AG09309 (cell line): Measurements from ENCODE around the gene APBB3.
"Not testable (repeated sequence)": the region's sequence is repeated elsewhere in the genome, so short reads cannot be mapped to it uniquely, and the experiment has no call there.

Experiments
- DNase-seq: peaks from one replicate; pipeline ENCODE4 v3.0.0-alpha.2; 2010; ENCODE audit warnings: low read depth
- H3K4me3 ChIP-seq: 2 replicates; pipeline ENCODE4 v1.5.1; 2011; ENCODE audit warnings: mild to moderate bottlenecking, low read depth, low read length, moderate library complexity; ENCODE audit not compliant: control insufficient read depth
- TF ChIP-seq, protein P1 (sequence below): IDR thresholded peaks from 2 replicates; pipeline ENCODE4 v1.5.1; 2011; ENCODE audit warnings: mild to moderate bottlenecking, low read depth, low read length, inconsistent platforms; ENCODE audit not compliant: insufficient read depth, control insufficient read depth; ENCODE audit errors: missing control alignments

The APBB3 gene

GRCh38 chr5:140603734-140604133 lies 39.3 kb upstream of the APBB3 start:
- no peak for DNase-seq
- H3K4me3 ChIP-seq: no peak overlapping the region
- TF ChIP-seq, protein P1, sequence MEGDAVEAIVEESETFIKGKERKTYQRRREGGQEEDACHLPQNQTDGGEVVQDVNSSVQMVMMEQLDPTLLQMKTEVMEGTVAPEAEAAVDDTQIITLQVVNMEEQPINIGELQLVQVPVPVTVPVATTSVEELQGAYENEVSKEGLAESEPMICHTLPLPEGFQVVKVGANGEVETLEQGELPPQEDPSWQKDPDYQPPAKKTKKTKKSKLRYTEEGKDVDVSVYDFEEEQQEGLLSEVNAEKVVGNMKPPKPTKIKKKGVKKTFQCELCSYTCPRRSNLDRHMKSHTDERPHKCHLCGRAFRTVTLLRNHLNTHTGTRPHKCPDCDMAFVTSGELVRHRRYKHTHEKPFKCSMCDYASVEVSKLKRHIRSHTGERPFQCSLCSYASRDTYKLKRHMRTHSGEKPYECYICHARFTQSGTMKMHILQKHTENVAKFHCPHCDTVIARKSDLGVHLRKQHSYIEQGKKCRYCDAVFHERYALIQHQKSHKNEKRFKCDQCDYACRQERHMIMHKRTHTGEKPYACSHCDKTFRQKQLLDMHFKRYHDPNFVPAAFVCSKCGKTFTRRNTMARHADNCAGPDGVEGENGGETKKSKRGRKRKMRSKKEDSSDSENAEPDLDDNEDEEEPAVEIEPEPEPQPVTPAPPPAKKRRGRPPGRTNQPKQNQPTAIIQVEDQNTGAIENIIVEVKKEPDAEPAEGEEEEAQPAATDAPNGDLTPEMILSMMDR: no peak

DNA sequence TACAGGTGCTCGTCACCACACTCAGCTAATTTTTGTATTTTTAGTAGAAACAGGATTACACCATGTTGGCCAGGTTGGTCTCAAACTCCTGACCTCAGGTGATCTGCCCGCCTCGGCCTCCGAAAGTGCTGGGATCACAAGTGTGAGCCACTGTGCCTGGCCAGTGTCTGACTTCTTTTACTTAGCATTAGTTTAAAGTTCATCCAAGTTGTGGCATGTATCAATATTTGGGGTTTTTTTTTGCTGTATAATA lies 39.0 kb upstream of the APBB3 start:
- not testable (repeated sequence) for H3K4me3 ChIP-seq, DNase-seq

DNA sequence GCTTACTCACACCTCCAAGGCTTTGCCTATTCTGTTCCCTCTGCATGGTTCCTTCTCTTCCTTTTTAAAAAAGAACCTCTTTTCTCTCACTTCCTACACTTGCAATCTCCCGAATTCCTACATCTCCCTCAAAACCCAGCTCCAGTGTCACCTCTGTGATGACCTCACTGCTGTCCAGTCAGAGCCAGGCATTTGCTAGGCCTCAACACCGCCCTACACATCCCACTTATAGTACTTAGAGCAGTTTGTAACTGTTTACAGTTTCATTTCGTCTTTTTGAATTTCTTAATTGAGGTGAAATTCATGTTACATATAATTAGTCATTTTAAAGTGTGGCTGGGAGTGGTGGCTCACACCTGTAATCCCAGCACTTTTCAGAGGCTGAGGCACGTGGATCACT lies 37.7 kb upstream of the APBB3 start:
- no peak overlapping the region for H3K4me3 ChIP-seq
- TF ChIP-seq, protein P1: no peak
- DNase-seq: no peak

DNA sequence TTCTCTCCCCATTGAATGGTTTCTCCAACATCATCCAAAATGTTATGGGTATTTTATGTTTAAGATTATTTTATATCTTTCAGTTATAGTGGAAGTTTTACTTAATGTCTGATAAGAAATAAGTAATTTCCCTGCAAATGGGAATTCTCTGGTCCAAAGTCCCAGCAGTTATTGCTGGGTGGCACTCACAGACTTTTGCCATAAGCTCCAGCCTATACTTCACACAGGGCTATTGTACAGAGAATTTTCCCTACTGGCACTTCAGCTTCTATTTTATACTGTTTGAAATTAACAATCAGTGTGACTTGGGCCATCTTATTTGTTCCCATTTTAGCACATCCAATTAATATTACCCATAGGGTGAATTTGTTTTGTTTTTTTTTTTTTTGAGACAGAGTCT lies 35.7 kb upstream of the APBB3 start:
- H3K4me3 ChIP-seq: no peak overlapping the region
- TF ChIP-seq, protein P1: no peak
- no peak for DNase-seq

GRCh38 chr5:140598836-140599235 lies 34.4 kb upstream of the APBB3 start:
- DNase-seq: no peak
- TF ChIP-seq, protein P1: no peak
- H3K4me3 ChIP-seq: no peak overlapping the region

GRCh38 chr5:140596321-140596741 lies 31.9 kb upstream of the APBB3 start:
- no peak overlapping the region for H3K4me3 ChIP-seq
- no peak for DNase-seq
- TF ChIP-seq, protein P1: no peak

- DNase-seq: no peak
- TF ChIP-seq, protein P1: no peak
- no peak overlapping the region for H3K4me3 ChIP-seq
Observed at GRCh38 chr5:140595538-140596300, 31.3 kb upstream of the APBB3 start.
